ENCODE data around the gene DDIT4.

DNA sequence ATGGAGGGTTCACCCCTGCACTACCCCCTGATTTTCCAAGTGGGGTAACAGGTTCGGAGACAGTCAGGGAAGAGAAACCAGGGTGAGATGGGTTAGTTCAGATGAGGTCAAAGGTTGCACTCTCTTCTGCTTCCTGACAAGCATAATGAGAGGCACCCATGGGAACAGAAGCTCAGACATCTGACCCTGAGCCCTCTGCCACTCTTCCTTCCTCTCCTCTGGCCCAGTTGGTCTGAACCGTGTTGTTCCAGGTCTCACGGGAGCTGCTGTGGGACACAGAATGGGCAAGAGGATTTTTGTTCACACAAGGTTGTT lies 42.6 kb downstream of the DDIT4 start:
- TF ChIP-seq, protein P1, sequence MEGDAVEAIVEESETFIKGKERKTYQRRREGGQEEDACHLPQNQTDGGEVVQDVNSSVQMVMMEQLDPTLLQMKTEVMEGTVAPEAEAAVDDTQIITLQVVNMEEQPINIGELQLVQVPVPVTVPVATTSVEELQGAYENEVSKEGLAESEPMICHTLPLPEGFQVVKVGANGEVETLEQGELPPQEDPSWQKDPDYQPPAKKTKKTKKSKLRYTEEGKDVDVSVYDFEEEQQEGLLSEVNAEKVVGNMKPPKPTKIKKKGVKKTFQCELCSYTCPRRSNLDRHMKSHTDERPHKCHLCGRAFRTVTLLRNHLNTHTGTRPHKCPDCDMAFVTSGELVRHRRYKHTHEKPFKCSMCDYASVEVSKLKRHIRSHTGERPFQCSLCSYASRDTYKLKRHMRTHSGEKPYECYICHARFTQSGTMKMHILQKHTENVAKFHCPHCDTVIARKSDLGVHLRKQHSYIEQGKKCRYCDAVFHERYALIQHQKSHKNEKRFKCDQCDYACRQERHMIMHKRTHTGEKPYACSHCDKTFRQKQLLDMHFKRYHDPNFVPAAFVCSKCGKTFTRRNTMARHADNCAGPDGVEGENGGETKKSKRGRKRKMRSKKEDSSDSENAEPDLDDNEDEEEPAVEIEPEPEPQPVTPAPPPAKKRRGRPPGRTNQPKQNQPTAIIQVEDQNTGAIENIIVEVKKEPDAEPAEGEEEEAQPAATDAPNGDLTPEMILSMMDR (conservative IDR thresholded peaks at IDR 0.05; ENCODE audit: low read depth, low read length) = no peak
- no peak for TF ChIP-seq EZH2 (IDR thresholded peaks at IDR 0.05; ENCODE audit: low read length, unreplicated experiment)
- TF ChIP-seq EZH2phosphoT487 (IDR thresholded peaks at IDR 0.05; ENCODE audit: borderline replicate concordance, low read length) = no peak

Data from PC-3 (cell line).